Esophagus squamous epithelium (tissue), 4 donors: Measurements from ENCODE around the gene CCDC197.

ENCODE experiments used
- CTCF ChIP-seq, 6 experiments: fragments of 450-650 bp in 4 of 6; fragments of 200-600 bp in 2 of 6; sonication (generic) in 2 of 6; IDR thresholded peaks; one replicate each; pipeline ENCODE4 v1.5.1; 2016 to 2019; ENCODE audit warnings: antibody characterized with exemption in 6 of 6, mild to moderate bottlenecking in 4 of 6, moderate library complexity in 4 of 6
- POLR2A ChIP-seq, 4 donors: fragments of 450-650 bp; IDR thresholded peaks; one replicate each; pipeline ENCODE4 v1.6.1; 2017; ENCODE audit warnings: antibody characterized with exemption in 4 of 4, mild to moderate bottlenecking in 4 of 4, moderate library complexity in 3 of 4

DNA sequence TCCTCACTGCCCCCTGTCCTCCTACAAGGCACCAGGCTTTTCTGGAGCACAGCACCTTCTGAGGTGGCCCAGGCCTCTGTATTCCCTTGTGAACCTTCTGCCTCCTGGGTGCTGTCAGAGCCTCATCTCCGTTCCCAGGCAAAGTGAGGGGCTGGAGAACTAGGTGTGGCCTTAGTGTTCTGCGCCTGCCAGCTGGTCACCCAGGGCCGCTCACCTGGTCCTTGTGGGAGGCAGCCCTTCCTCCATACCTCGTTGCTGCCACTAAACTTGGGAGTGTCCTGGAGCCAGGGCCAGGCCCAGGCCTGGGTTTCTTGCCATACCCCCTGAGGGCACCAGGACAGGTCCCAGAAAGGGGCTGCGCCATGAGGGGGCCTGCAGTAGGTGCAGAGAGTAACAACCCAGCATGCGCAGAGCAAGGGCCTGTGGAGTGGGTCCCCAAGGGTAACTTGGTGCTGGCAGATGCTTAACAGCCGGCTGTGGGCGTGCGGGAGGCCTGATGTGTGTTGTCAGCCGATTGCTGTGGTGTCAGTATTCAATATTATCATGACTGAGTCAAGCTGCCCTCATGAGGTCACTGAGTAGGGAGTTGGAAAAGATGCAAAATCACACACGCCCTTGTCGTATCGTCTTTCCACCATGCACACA, 46.1 kb downstream of the CCDC197 start:
- TF ChIP-seq CTCF (IDR thresholded peaks at IDR 0.05) (no peak), POLR2A (IDR thresholded peaks at IDR 0.05) (no peak)
